ENCODE data around the gene RNF150. TPM values are rescaled to one million over a fixed set of nuclear protein-coding genes. Genes with fewer than 3 reads are reported as not detected.

RNF150 gene
- total and polyA plus RNA-seq, 2 of the 4 experiments (the other 2 are of a cell fraction): 6.2 to 18.1 TPM

DNA sequence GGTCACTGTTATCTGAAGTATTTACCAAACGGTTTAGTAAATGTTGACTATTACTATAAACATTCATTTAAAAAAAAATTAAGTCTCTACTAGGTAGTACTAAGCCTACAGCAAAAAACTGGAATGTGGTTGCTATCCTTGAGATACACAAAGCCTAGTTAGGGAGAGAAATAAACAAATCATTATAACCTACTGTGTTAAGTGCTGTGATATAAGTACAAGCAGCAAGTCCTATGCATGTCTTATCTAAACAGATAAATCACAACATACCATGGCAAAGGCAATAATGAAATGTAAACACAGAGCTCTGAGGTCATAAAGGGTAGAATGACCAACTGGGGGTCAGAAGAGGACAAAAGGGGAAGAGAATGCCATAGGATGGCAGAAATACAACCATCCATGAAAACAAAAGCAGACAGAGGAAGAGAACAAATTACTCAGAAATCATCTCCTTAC, 92.2 kb downstream of the RNF150 start:
- no peak overlapping the region; the same call in 1 of the 2 replicates for H3K18ac ChIP-seq (ENCODE audit: low read depth, low read length)
- no peaks in the 10 kb centered on the region for H3K4me1 ChIP-seq (ENCODE audit: control insufficient read depth, insufficient read depth, low read length)
- no peak overlapping the region for H3K14ac ChIP-seq (replicated peaks; ENCODE audit: low read depth, low read length)
- no peak overlapping the region for H3K56ac ChIP-seq (ENCODE audit: extremely low read depth, insufficient read depth, low read length)
- TF ChIP-seq MXI1 (IDR thresholded peaks at IDR 0.05; ENCODE audit: borderline replicate concordance, low read depth, low read length) (no peak), SMC3 (IDR thresholded peaks at IDR 0.05; ENCODE audit: low read depth, low read length) (no peak), RAD21 (IDR thresholded peaks at IDR 0.05; ENCODE audit: low read length) (no peak), CEBPB (IDR thresholded peaks at IDR 0.05; ENCODE audit: low read depth, low read length) (no peak), FOS (IDR thresholded peaks at IDR 0.05; ENCODE audit: low read depth, low read length) (no peak), MAZ (IDR thresholded peaks at IDR 0.05; ENCODE audit: borderline replicate concordance, low read depth, low read length) (no peak), BHLHE40 (IDR thresholded peaks at IDR 0.05; ENCODE audit: low read depth, low read length) (no peak), CHD1 (IDR thresholded peaks at IDR 0.05; ENCODE audit: low read depth, low read length) (no peak), RCOR1 (IDR thresholded peaks at IDR 0.05; ENCODE audit: insufficient replicate concordance, low read length) (no peak), RFX5 (IDR thresholded peaks at IDR 0.05; ENCODE audit: low read depth, low read length) (no peak), MAFK (IDR thresholded peaks at IDR 0.05; ENCODE audit: low read depth, low read length) (no peak), POLR2A (IDR thresholded peaks at IDR 0.05; ENCODE audit: low read depth, low read length) (no peak), NFE2L2 (IDR thresholded peaks at IDR 0.05; ENCODE audit: low read depth, low read length) (no peak)
- TF ChIP-seq, protein P1, sequence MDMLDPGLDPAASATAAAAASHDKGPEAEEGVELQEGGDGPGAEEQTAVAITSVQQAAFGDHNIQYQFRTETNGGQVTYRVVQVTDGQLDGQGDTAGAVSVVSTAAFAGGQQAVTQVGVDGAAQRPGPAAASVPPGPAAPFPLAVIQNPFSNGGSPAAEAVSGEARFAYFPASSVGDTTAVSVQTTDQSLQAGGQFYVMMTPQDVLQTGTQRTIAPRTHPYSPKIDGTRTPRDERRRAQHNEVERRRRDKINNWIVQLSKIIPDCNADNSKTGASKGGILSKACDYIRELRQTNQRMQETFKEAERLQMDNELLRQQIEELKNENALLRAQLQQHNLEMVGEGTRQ (IDR thresholded peaks at IDR 0.05; ENCODE audit: low read depth, low read length): no peak
- TF ChIP-seq, protein P2, sequence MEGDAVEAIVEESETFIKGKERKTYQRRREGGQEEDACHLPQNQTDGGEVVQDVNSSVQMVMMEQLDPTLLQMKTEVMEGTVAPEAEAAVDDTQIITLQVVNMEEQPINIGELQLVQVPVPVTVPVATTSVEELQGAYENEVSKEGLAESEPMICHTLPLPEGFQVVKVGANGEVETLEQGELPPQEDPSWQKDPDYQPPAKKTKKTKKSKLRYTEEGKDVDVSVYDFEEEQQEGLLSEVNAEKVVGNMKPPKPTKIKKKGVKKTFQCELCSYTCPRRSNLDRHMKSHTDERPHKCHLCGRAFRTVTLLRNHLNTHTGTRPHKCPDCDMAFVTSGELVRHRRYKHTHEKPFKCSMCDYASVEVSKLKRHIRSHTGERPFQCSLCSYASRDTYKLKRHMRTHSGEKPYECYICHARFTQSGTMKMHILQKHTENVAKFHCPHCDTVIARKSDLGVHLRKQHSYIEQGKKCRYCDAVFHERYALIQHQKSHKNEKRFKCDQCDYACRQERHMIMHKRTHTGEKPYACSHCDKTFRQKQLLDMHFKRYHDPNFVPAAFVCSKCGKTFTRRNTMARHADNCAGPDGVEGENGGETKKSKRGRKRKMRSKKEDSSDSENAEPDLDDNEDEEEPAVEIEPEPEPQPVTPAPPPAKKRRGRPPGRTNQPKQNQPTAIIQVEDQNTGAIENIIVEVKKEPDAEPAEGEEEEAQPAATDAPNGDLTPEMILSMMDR (conservative IDR thresholded peaks at IDR 0.05; ENCODE audit: low read depth, low read length): no peak
- TF ChIP-seq, protein P3, sequence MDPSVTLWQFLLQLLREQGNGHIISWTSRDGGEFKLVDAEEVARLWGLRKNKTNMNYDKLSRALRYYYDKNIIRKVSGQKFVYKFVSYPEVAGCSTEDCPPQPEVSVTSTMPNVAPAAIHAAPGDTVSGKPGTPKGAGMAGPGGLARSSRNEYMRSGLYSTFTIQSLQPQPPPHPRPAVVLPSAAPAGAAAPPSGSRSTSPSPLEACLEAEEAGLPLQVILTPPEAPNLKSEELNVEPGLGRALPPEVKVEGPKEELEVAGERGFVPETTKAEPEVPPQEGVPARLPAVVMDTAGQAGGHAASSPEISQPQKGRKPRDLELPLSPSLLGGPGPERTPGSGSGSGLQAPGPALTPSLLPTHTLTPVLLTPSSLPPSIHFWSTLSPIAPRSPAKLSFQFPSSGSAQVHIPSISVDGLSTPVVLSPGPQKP (IDR thresholded peaks at IDR 0.05; ENCODE audit: borderline replicate concordance, low read depth, low read length): no peak
- peak; percentile 87 for ATAC-seq (ENCODE audit: low read depth)
- no peak overlapping the region for H4K91ac ChIP-seq (ENCODE audit: insufficient read depth, low read depth, low read length)
- H3K79me1 ChIP-seq (ENCODE audit: low read depth in 1 of 2, low read length in 2 of 2): no peaks in the 10 kb centered on the region
- no peak overlapping the region for H2BK5ac ChIP-seq (ENCODE audit: low read depth, low read length, poor library complexity, severe bottlenecking)
- no peak overlapping the region for H3K4ac ChIP-seq (ENCODE audit: low read depth, low read length)
- dilution Hi-C loops (cut with HindIII; ENCODE audit: low sequenced_read_pairs, unreplicated experiment): no loop called here
- no peaks in the 10 kb centered on the region for H3K9me3 ChIP-seq (ENCODE audit: control insufficient read depth, insufficient read depth, low read length)
- intact Hi-C loops (cut with micrococcal nuclease): no loop called here
- H2BK120ac ChIP-seq (ENCODE audit: low read depth, low read length): no peak overlapping the region
- no peak overlapping the region for H2AK5ac ChIP-seq (ENCODE audit: low read depth, low read length)
- H4K5ac ChIP-seq (ENCODE audit: low read depth, low read length): no peak overlapping the region
- H2BK20ac ChIP-seq (ENCODE audit: low read depth, low read length): no peak overlapping the region
- no peak overlapping the region for H2AFZ ChIP-seq (replicated peaks; ENCODE audit: low read length, poor library complexity)
- H3K9ac ChIP-seq (ENCODE audit: low read depth, low read length): no peak overlapping the region
- no TSS peak for BruUV-seq (replicated peaks)
- CTCF ChIA-PET: interaction anchor here (0.6 kb wide), 1 partner anchor 109 kb away, joined by 3 read pairs; no protein-coding TSS in a partner anchor
- no peak overlapping the region for H3K27ac ChIP-seq (ENCODE audit: insufficient read depth, low read length)
- no peak overlapping the region for H3K23ac ChIP-seq (ENCODE audit: low read depth, low read length)
- H3K27me3 ChIP-seq (ENCODE audit: control insufficient read depth, insufficient read depth, low read length): no peaks in the 10 kb centered on the region
- no peak overlapping the region for H3K4me3 ChIP-seq (ENCODE audit: insufficient read depth, low read depth, low read length)
- no peak overlapping the region for H2BK15ac ChIP-seq (ENCODE audit: low read depth, low read length)
- no peak overlapping the region for H4K8ac ChIP-seq (ENCODE audit: low read depth in 2 of 2, low read length in 2 of 2)
- DNase-seq: peak; percentile 54
- no peaks in the 10 kb centered on the region for H4K20me1 ChIP-seq (ENCODE audit: insufficient read depth, low read length)
- peak overlapping the region; percentile 48; the same call in 1 of the 2 replicates for H3K4me2 ChIP-seq (ENCODE audit: low read depth, low read length)
- no CpG with 5 or more reads among the region's 1 CpG for WGBS, 2 experiments (ENCODE audit: extremely low coverage in 2 of 2, insufficient read length in 1 of 2)
- POLR2A ChIA-PET (ENCODE audit: unreplicated experiment): no interaction called here
- no peak overlapping the region for H2AK9ac ChIP-seq (replicated peaks; ENCODE audit: low read depth, low read length, poor library complexity)
- H3K9me1 ChIP-seq (ENCODE audit: insufficient read depth, low read length): no peaks in the 10 kb centered on the region
- in situ Hi-C loops (cut with MboI; ENCODE audit: low sequenced_read_pairs): no loop called here
- H3K36me3 ChIP-seq (ENCODE audit: control insufficient read depth, insufficient read depth, low read length): no peaks in the 10 kb centered on the region
